GM08714 (cell line): ENCODE measurements around the gene TNFRSF12A.

ENCODE experiments used
- H3K4me3 ChIP-seq: fragments of 200-500 bp; sonication (Bioruptor generic); 2 replicates; pipeline ENCODE4 v1.5.1; 2014; ENCODE audit warnings: mild to moderate bottlenecking, low read length, inconsistent platforms
- ZNF274 ChIP-seq: IDR thresholded peaks from 2 replicates; pipeline ENCODE4 v1.6.1; 2012; ENCODE audit warnings: mild to moderate bottlenecking, low read depth, low read length

TNFRSF12A gene

GRCh38 chr16:3022684-3023414, 2.7 kb downstream of the TNFRSF12A start:
- TF ChIP-seq ZNF274 = no peak
- H3K4me3 ChIP-seq = no peak overlapping the region; the same call in 1 of the 2 replicates

GRCh38 chr16:3023415-3023668, 3.2 kb downstream of the TNFRSF12A start:
- H3K4me3 ChIP-seq = peak overlapping the region; percentile 72; the same call in 1 of the 2 replicates
- TF ChIP-seq ZNF274 = no peak

- no peak for TF ChIP-seq ZNF274
- H3K4me3 ChIP-seq = peak within 1 kb of the TSS; percentile 72
Observed at GRCh38 chr16:3023669-3024478, 3.7 kb downstream of the TNFRSF12A start, which contains the start of the genes HCFC1R1 and THOC6. Gene HCFC1R1 (minus strand): TSS chr16:3023942. CDS start chr16:3023941, 1 bp downstream. Gene THOC6 (plus strand): TSS chr16:3024035. CDS start chr16:3024327, 292 bp downstream.

GRCh38 chr16:3025032-3026002, 5.1 kb downstream of the TNFRSF12A start:
- no peak for TF ChIP-seq ZNF274
- no peak overlapping the region for H3K4me3 ChIP-seq

- no peak for TF ChIP-seq ZNF274
Observed at GRCh38 chr16:3026003-3026378, 5.8 kb downstream of the TNFRSF12A start.

GRCh38 chr16:3026609-3027488, 6.7 kb downstream of the TNFRSF12A start:
- TF ChIP-seq ZNF274 = no peak
- H3K4me3 ChIP-seq = no peak overlapping the region

More at GRCh38 chr16:3026003-3026378, 5.8 kb downstream of the TNFRSF12A start:
- no peak overlapping the region for H3K4me3 ChIP-seq

GRCh38 chr16:3027489-3027795, 7.3 kb downstream of the TNFRSF12A start:
- no peak overlapping the region for H3K4me3 ChIP-seq
- no peak for TF ChIP-seq ZNF274

GRCh38 chr16:3027983-3028715, 8.0 kb downstream of the TNFRSF12A start:
- H3K4me3 ChIP-seq = no peak overlapping the region
- TF ChIP-seq ZNF274 = no peak

GRCh38 chr16:3028716-3029319, 8.7 kb downstream of the TNFRSF12A start:
- no peak overlapping the region for H3K4me3 ChIP-seq
- TF ChIP-seq ZNF274 = no peak

- H3K4me3 ChIP-seq = no peak overlapping the region
- TF ChIP-seq ZNF274 = no peak
Observed at GRCh38 chr16:3029491-3030221, 9.5 kb downstream of the TNFRSF12A start.

- no peak for TF ChIP-seq ZNF274
- H3K4me3 ChIP-seq = no peak overlapping the region
Observed at GRCh38 chr16:3030222-3031212, 10.3 kb downstream of the TNFRSF12A start.
